GM23338 (cell line): ENCODE results near the gene ABCC6. TPM values are rescaled to one million over a fixed set of nuclear protein-coding genes. Genes with fewer than 3 reads are reported as not detected.
"Not testable (repeated sequence)": the region's sequence is repeated elsewhere in the genome, so short reads cannot be mapped to it uniquely, and the experiment has no call there.

Experiments
- ATAC-seq: fragments of 200-7000 bp; cut with Tn5 transposase; 3 replicates; pipeline ENCODE4 v1.9.1; 2020
- DNase-seq: peaks from one replicate; pipeline ENCODE4 v3.0.0-alpha.2; 2015; ENCODE audit warnings: low spot score
- H2AFZ ChIP-seq: fragments of 200-600 bp; sonication (generic); 2 replicates; pipeline ENCODE4 v1.8.0; 2016; ENCODE audit warnings: antibody characterized with exemption, mild to moderate bottlenecking, moderate library complexity
- H3F3A ChIP-seq: fragments of 200-600 bp; sonication (generic); replicated peaks from 2 replicates; pipeline ENCODE4 v1.8.0; 2017; ENCODE audit warnings: antibody characterized with exemption, mixed run types, low read depth
- H3K27ac ChIP-seq: fragments of 200-600 bp; sonication (generic); 2 replicates; pipeline ENCODE4 v1.6.1; 2016; ENCODE audit warnings: low read depth
- H3K27me3 ChIP-seq: fragments of 200-600 bp; sonication (generic); 2 replicates; pipeline ENCODE4 v1.8.0; 2016; ENCODE audit warnings: mild to moderate bottlenecking, mixed run types, moderate library complexity; ENCODE audit not compliant: insufficient read depth
- H3K36me3 ChIP-seq: fragments of 200-600 bp; sonication (generic); 2 replicates; pipeline ENCODE4 v1.8.0; 2016; ENCODE audit warnings: mild to moderate bottlenecking; ENCODE audit not compliant: insufficient read depth
- H3K4me1 ChIP-seq: fragments of 200-600 bp; sonication (generic); 2 replicates; pipeline ENCODE4 v1.8.0; 2016; ENCODE audit warnings: mild to moderate bottlenecking, moderate library complexity; ENCODE audit not compliant: insufficient read depth
- H3K4me2 ChIP-seq: fragments of 200-600 bp; sonication (generic); 2 replicates; pipeline ENCODE4 v1.7.1; 2017; ENCODE audit warnings: mixed run types
- H3K4me3 ChIP-seq: fragments of 200-600 bp; sonication (generic); 2 replicates; pipeline ENCODE4 v1.6.1; 2016; ENCODE audit warnings: mixed run types
- H3K79me2 ChIP-seq: fragments of 200-600 bp; sonication (generic); replicated peaks from 2 replicates; pipeline ENCODE4 v1.8.0; 2017; ENCODE audit warnings: mild to moderate bottlenecking; ENCODE audit not compliant: insufficient read depth
- H3K9me2 ChIP-seq: fragments of 200-600 bp; sonication (generic); 2 replicates; pipeline ENCODE4 v1.8.0; 2017; ENCODE audit not compliant: insufficient read depth
- H4K20me1 ChIP-seq: fragments of 200-600 bp; sonication (generic); replicated peaks from 2 replicates; pipeline ENCODE4 v1.8.0; 2017; ENCODE audit warnings: mild to moderate bottlenecking; ENCODE audit not compliant: insufficient read depth
- H3K27ac Mint-ChIP-seq: 2 replicates; pipeline ENCODE4 v1.8.0; 2020; ENCODE audit warnings: inconsistent platforms, mild to moderate bottlenecking, moderate library complexity, mixed read lengths
- H3K27me3 Mint-ChIP-seq: 3 replicates; pipeline ENCODE4 v1.8.0; 2022; ENCODE audit warnings: low read depth, mild to moderate bottlenecking, moderate library complexity, mixed read lengths, inconsistent platforms; ENCODE audit not compliant: insufficient read depth, poor library complexity
- H3K36me3 Mint-ChIP-seq: 3 replicates; pipeline ENCODE4 v1.8.0; 2021; ENCODE audit warnings: low read depth, mild to moderate bottlenecking, inconsistent platforms, moderate library complexity, mixed read lengths
- H3K4me1 Mint-ChIP-seq: 3 replicates; pipeline ENCODE4 v1.8.0; 2020; ENCODE audit warnings: mild to moderate bottlenecking, inconsistent platforms, mixed read lengths
- H3K4me3 Mint-ChIP-seq: 3 replicates; pipeline ENCODE4 v1.8.0; 2021; ENCODE audit warnings: moderate library complexity, mild to moderate bottlenecking, inconsistent platforms, mixed read lengths
- H3K9me3 Mint-ChIP-seq: 3 replicates; pipeline ENCODE4 v1.8.0; 2020; ENCODE audit warnings: moderate library complexity, mild to moderate bottlenecking, inconsistent platforms, mixed read lengths
- ETS1 ChIP-seq: IDR thresholded peaks from 2 replicates; pipeline ENCODE4 v1.6.1; 2016; ENCODE audit warnings: antibody characterized with exemption
- EZH2 ChIP-seq: fragments of 200-600 bp; sonication (generic); IDR thresholded peaks from one replicate; pipeline ENCODE4 v1.8.0; 2017; ENCODE audit warnings: antibody characterized with exemption, mild to moderate bottlenecking, low read depth; ENCODE audit not compliant: unreplicated experiment
- JUNB ChIP-seq: IDR thresholded peaks from one replicate; pipeline ENCODE4 v1.6.1; 2016; ENCODE audit warnings: antibody characterized with exemption; ENCODE audit not compliant: unreplicated experiment
- NANOG ChIP-seq: IDR thresholded peaks from 2 replicates; pipeline ENCODE4 v1.6.1; 2016; ENCODE audit warnings: antibody characterized with exemption, borderline replicate concordance
- POLR2AphosphoS5 ChIP-seq: IDR thresholded peaks from 2 replicates; pipeline ENCODE4 v1.6.1; 2016; ENCODE audit warnings: antibody characterized with exemption, low read depth
- STAT1 ChIP-seq: IDR thresholded peaks from one replicate; pipeline ENCODE4 v1.6.1; 2016; ENCODE audit warnings: antibody characterized with exemption; ENCODE audit not compliant: unreplicated experiment
- ZNF462 ChIP-seq: fragments of 250-450 bp; sonication (Bioruptor Pico); IDR thresholded peaks from 2 replicates; pipeline ENCODE4 v1.5.0; 2020; ENCODE audit warnings: mild to moderate bottlenecking, moderate library complexity
- polyA plus RNA-seq: library from polyadenylated mRNA; unstranded; fragments of >200 nt; fragmentation: Nextera tagmentation; extraction: Ambion mirVana; gene quantifications from 2 replicates; pipeline ENCODE4 v1.2.1, GENCODE V29; 2016
- total RNA-seq: library from RNA; depleted of rRNA; stranded (reverse); fragments of >200 nt; shearing (Covaris generic); gene quantifications from 2 replicates; pipeline ENCODE4 v1.2.3, GENCODE V29; 2014
- TF ChIP-seq, protein P1 (sequence below), 2 experiments: fragments of 200-600 bp in 1 of 2; sonication (generic) in 1 of 2; conservative IDR thresholded peaks; 2 replicates each; pipeline versions ENCODE4 v1.5.1 to v1.6.1; 2016 to 2017; ENCODE audit warnings: antibody characterized with exemption in 2 of 2, low read depth in 2 of 2, mild to moderate bottlenecking in 2 of 2, moderate library complexity in 1 of 2

The ABCC6 gene
- total and polyA plus RNA-seq, 2 experiments from 2014 or later = 0.73 to 2.8 TPM

DNA sequence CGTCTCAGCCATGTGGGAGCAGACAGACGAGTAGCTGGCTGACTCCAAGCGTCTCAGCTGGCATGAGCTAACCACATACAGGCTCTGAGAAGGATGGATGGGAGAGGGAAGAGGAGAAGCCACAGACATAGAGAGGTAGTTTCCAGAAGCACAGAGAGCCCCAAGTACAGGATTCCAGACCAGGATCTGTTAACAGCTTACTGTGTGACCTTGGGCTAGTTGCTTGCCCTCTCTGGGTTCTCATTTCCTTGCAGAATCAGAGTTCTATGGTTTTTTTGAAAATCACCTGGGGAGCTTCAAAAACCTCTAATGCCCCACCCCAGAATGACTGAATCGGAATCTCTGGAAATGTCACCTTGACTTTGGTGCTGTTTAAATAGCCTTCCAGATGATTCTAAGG, 60.2 kb downstream of the ABCC6 start (continued):
- TF ChIP-seq, protein P1, sequence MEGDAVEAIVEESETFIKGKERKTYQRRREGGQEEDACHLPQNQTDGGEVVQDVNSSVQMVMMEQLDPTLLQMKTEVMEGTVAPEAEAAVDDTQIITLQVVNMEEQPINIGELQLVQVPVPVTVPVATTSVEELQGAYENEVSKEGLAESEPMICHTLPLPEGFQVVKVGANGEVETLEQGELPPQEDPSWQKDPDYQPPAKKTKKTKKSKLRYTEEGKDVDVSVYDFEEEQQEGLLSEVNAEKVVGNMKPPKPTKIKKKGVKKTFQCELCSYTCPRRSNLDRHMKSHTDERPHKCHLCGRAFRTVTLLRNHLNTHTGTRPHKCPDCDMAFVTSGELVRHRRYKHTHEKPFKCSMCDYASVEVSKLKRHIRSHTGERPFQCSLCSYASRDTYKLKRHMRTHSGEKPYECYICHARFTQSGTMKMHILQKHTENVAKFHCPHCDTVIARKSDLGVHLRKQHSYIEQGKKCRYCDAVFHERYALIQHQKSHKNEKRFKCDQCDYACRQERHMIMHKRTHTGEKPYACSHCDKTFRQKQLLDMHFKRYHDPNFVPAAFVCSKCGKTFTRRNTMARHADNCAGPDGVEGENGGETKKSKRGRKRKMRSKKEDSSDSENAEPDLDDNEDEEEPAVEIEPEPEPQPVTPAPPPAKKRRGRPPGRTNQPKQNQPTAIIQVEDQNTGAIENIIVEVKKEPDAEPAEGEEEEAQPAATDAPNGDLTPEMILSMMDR (conservative IDR thresholded peaks at IDR 0.05; ENCODE audit: low read depth in 2 of 2) = no peak
- TF ChIP-seq POLR2AphosphoS5 = no peak

DNA sequence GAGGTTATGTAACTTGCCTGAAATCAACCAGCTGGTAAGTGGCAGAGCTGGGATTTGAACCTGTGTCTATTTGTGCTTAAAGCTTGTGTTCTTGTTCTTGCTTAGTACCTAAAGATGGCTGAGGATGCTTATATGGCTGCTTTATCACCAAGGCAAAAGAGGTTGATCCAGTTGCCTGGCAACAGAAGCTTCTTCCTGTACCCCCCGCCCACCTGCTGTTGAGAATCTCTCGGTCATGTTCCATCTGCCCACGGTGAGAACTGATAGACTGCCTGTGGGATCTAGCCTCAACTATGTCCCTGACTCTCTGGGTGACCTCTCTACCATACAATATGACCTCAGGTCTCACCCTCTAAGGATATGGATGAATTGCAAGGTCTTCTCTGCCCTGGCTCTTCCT, 60.7 kb downstream of the ABCC6 start:
- DNase-seq = no peak
- no peaks in the 10 kb centered on the region; the same call in 1 of the 2 replicates for H3K9me2 ChIP-seq
- Mint-ChIP-seq H3K4me1 (no peaks in the 10 kb centered on the region), H3K36me3 (peaks cover 17% of the 10 kb centered on the region), H3K9me3 (peaks cover 44% of the 10 kb centered on the region), H3K27me3 (peaks cover 11% of the 10 kb centered on the region), H3K27ac (no peak overlapping the region), H3K4me3 (no peak overlapping the region)
- no peak for ATAC-seq
- no peak overlapping the region for H2AFZ ChIP-seq
- H3K27ac ChIP-seq = no peak overlapping the region
- H3K4me2 ChIP-seq = no peak overlapping the region
- H3K4me1 ChIP-seq = no peaks in the 10 kb centered on the region
- TF ChIP-seq ETS1 = no peak
- no peak for TF ChIP-seq NANOG
- no peak for TF ChIP-seq STAT1
- TF ChIP-seq ZNF462 (CRISPR knock-in tag) = no peak
- TF ChIP-seq EZH2 = no peak
- TF ChIP-seq, protein P1 (conservative IDR thresholded peaks at IDR 0.05; ENCODE audit: low read depth in 2 of 2) = no peak
- no peak for TF ChIP-seq JUNB
- no peaks in the 10 kb centered on the region for H3K36me3 ChIP-seq
- H3K79me2 ChIP-seq = no peaks in the 10 kb centered on the region
- H3F3A ChIP-seq = no peaks in the 10 kb centered on the region
- no peak overlapping the region for H3K4me3 ChIP-seq
- H3K27me3 ChIP-seq = no peaks in the 10 kb centered on the region
- H4K20me1 ChIP-seq = no peaks in the 10 kb centered on the region

DNA sequence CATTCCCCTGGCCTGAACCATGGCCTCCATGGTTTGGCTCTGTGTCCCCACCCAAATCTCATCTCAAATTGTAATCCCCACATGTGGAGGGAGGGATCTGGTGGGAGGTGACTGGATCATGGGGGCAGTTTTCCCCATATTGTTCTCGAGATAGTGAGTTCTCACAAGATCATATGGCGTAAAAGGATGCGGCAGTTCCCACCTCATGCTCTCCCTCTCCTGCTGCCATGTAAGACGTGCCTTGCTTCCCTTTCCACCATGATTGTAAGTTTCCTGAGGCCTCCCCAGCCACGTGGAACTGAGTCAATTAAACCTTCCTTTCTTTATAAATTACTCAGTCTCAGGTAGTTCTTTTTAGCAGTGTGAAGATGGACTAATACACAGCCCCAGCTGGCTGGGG, 61.5 kb downstream of the ABCC6 start:
- peaks cover 51% of the 10 kb centered on the region for H3K9me3 Mint-ChIP-seq
- not testable (repeated sequence) for DNase-seq

More for the DNA sequence above, 61.5 kb downstream of the ABCC6 start:
- H3K36me3 ChIP-seq, H3K79me2 ChIP-seq, H3F3A ChIP-seq, H2AFZ ChIP-seq, H3K9me2 ChIP-seq, H3K4me1 ChIP-seq, H3K27me3 ChIP-seq, H3K4me1 Mint-ChIP-seq, H3K27ac Mint-ChIP-seq, H3K4me2 ChIP-seq, ATAC-seq, H3K4me3 ChIP-seq, H3K27ac ChIP-seq, H3K4me3 Mint-ChIP-seq, H4K20me1 ChIP-seq: not testable (repeated sequence)
- peaks cover 11% of the 10 kb centered on the region for H3K27me3 Mint-ChIP-seq
- H3K36me3 Mint-ChIP-seq = peaks cover 17% of the 10 kb centered on the region
